Transverse colon (tissue), 3 donors: Measurements from ENCODE around the gene ITPR2.

ENCODE experiments used
- CTCF ChIP-seq, 5 experiments: fragments of 200-600 bp in 3 of 5; fragments of 450-650 bp in 2 of 5; sonication (generic) in 3 of 5; IDR thresholded peaks; 1 replicate in 2 of 5; 2 replicates in 3 of 5; pipeline ENCODE4 v1.5.1; 2016 to 2017; ENCODE audit warnings: antibody characterized with exemption in 5 of 5, inconsistent platforms in 3 of 5, mild to moderate bottlenecking in 2 of 5, moderate library complexity in 1 of 5
- POLR2A ChIP-seq: fragments of 450-650 bp; IDR thresholded peaks from one replicate; pipeline ENCODE4 v1.6.1; 2016; ENCODE audit warnings: antibody characterized with exemption, mild to moderate bottlenecking, moderate library complexity

- TF ChIP-seq CTCF (IDR thresholded peaks at IDR 0.05) (no peak), POLR2A (no peak)
These were observed 43.0 kb downstream of the ITPR2 start for GRCh38 chr12:26789731-26790644.
